NCI-H146 (cell line): ENCODE results near the gene STPG3.

Experiments used
- DNase-seq: peaks from one replicate; lab custom pipeline; 2025; lab: John Stamatoyannopoulos, UW

The STPG3 gene

GRCh38 chr9:137245450-137246421, 5.3 kb upstream of the STPG3 start:
- peak; percentile 33 for DNase-seq

- DNase-seq: no peak
These were observed 3.8 kb upstream of the STPG3 start for GRCh38 chr9:137247135-137247915.

GRCh38 chr9:137247916-137248175, 3.2 kb upstream of the STPG3 start:
- no peak for DNase-seq

GRCh38 chr9:137250329-137251193, 525 bp upstream of the STPG3 start:
- no peak for DNase-seq

GRCh38 chr9:137251490-137252268, 593 bp downstream of the STPG3 start:
- DNase-seq: no peak

GRCh38 chr9:137252555-137253506, 1.7 kb downstream of the STPG3 start:
- peak; percentile 43 for DNase-seq

GRCh38 chr9:137253717-137254623, 2.9 kb downstream of the STPG3 start:
- DNase-seq: peak; percentile 37

- peak; percentile 80 for DNase-seq
These were observed 3.8 kb downstream of the STPG3 start, which contains the start of gene NELFB for GRCh38 chr9:137254624-137255447. NELFB (plus strand) TSS chr9:137255327.

- peak; percentile 60 for DNase-seq
These were observed 4.5 kb downstream of the STPG3 start for GRCh38 chr9:137255448-137256114.

GRCh38 chr9:137256362-137256761, 5.3 kb downstream of the STPG3 start:
- no peak for DNase-seq

- DNase-seq: no peak
These were observed 5.8 kb downstream of the STPG3 start for GRCh38 chr9:137256856-137257255.

- peak; percentile 10 for DNase-seq
These were observed 11.3 kb downstream of the STPG3 start for GRCh38 chr9:137262173-137262908.

- DNase-seq: no peak
These were observed 11.8 kb downstream of the STPG3 start for GRCh38 chr9:137262909-137263285.

GRCh38 chr9:137263506-137263905, 12.4 kb downstream of the STPG3 start:
- no peak for DNase-seq

GRCh38 chr9:137264067-137264466, 13.0 kb downstream of the STPG3 start:
- DNase-seq: no peak

- no peak for DNase-seq
These were observed 14.5 kb downstream of the STPG3 start for GRCh38 chr9:137265496-137266161.
